ENCODE results near the gene INTS11.
"Not testable (repeated sequence)": the region's sequence is repeated elsewhere in the genome, so short reads cannot be mapped to it uniquely, and the experiment has no call there.

The INTS11 gene

DNA sequence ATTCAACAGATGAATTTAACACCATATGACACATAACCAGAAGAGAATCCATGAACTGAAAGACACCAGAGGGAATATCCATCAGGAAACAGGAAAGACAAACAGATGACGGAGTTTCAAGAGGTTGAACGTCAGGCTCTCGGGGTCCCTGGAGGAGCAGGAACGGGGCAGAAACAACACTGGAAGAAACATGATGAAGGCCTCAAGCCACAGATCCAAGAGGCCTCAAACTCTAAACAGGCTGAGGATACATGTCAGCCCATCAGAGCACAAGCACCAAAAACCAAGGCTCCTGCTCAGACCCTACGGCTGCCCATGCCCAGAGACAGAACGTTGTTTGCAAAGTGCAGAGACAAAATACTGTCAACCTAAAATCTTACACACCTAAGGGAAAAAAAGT lies 7.0 kb downstream of the INTS11 start:
- H3K4me1 ChIP-seq (ENCODE audit: control insufficient read depth, insufficient read depth, low read length) = peaks cover 17% of the 10 kb centered on the region
- ChIA-PET CTCF (no interaction called here), POLR2A (interaction anchor here (1.3 to 1.7 kb wide), 3 partner anchors 8 to 12 kb away, joined by 3 to 7 read pairs (median 4); no protein-coding TSS in a partner anchor)
- peak overlapping the region; percentile 27 for H3K27ac ChIP-seq (ENCODE audit: extremely low read depth, low read depth, low read length)
- no peak; the same call in 1 of the 2 replicates for TF ChIP-seq SCRT1 (tag by site-specific recombination; IDR thresholded peaks at IDR 0.05; ENCODE audit: borderline replicate concordance)
- TF ChIP-seq SCRT2 (tag by site-specific recombination; IDR thresholded peaks at IDR 0.05) = peak; percentile 56; the same call in 1 of the 2 replicates
- TF ChIP-seq GLI2 (tag by site-specific recombination; IDR thresholded peaks at IDR 0.05; ENCODE audit: borderline replicate concordance, low read depth) = no peak
- no peak for TF ChIP-seq ZNF785 (tag by site-specific recombination; IDR thresholded peaks at IDR 0.05)
- no peak for TF ChIP-seq ZNF366 (tag by site-specific recombination; conservative IDR thresholded peaks at IDR 0.05)
- TF ChIP-seq, protein P1, sequence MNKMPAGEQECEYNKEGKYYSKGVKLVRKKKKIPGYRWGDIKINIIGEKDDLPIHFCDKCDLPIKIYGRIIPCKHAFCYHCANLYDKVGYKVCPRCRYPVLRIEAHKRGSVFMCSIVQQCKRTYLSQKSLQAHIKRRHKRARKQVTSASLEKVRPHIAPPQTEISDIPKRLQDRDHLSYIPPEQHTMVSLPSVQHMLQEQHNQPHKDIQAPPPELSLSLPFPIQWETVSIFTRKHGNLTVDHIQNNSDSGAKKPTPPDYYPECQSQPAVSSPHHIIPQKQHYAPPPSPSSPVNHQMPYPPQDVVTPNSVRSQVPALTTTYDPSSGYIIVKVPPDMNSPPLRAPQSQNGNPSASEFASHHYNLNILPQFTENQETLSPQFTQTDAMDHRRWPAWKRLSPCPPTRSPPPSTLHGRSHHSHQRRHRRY (tag by site-specific recombination; IDR thresholded peaks at IDR 0.05) = no peak
- peak; percentile 97 for TF ChIP-seq ZNF558 (tag by site-specific recombination; IDR thresholded peaks at IDR 0.05)
- no peak for TF ChIP-seq ZNF266 (tag by site-specific recombination; IDR thresholded peaks at IDR 0.05; ENCODE audit: low read depth)
- TF ChIP-seq YY2 (tag by site-specific recombination; IDR thresholded peaks at IDR 0.05) = no peak
- no peaks in the 10 kb centered on the region for H3K9me3 ChIP-seq (ENCODE audit: control insufficient read depth, insufficient read depth, low read depth, low read length)
- peaks cover 20 to 81% of the 10 kb centered on the region in 2 experiments for H3K36me3 ChIP-seq (ENCODE audit: control insufficient read depth in 2 of 2, insufficient read depth in 1 of 2, low read length in 2 of 2)
- no peak overlapping the region for H3K4me3 ChIP-seq (ENCODE audit: low read depth, low read length)

DNA sequence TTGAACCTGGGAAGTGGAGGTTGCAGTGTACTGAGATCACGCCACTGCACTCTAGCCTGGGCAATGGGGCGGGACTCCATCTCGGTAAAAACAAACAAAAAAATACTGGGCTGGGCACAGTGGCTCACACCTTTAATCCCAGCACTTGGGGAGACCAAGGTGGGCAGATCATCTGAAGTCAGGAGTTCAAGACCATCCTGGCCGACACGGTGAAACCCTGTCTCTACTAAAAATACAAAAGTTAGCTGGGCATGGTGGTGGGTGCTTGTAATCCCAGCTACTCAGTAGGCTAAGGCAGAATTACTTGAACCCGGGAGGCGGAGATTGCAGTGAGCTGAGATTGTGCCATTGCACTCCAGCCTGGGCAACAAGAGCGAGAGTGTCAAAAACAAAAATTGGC lies 8.3 kb downstream of the INTS11 start:
- CTCF ChIA-PET; H3K9me3 ChIP-seq (ENCODE audit: control insufficient read depth, insufficient read depth, low read depth, low read length); H3K27ac ChIP-seq (ENCODE audit: extremely low read depth, low read depth, low read length); H3K4me3 ChIP-seq (ENCODE audit: low read depth, low read length): not testable (repeated sequence)
- peaks cover 17% of the 10 kb centered on the region for H3K4me1 ChIP-seq (ENCODE audit: control insufficient read depth, insufficient read depth, low read length)
- TF ChIP-seq KLF1 (tag by site-specific recombination; IDR thresholded peaks at IDR 0.05) = peak; percentile 44; the same call in 1 of the 2 replicates
- TF ChIP-seq ZNF600 (tag by site-specific recombination; IDR thresholded peaks at IDR 0.05) = peak; percentile 30; the same call in 1 of the 2 replicates
- POLR2A ChIA-PET = interaction anchor here (1.3 kb wide), 2 partner anchors 9 to 27 kb away, joined by 3 read pairs; no protein-coding TSS in a partner anchor
- peaks cover 20 to 83% of the 10 kb centered on the region in 2 experiments for H3K36me3 ChIP-seq (ENCODE audit: control insufficient read depth in 2 of 2, insufficient read depth in 1 of 2, low read length in 2 of 2)

DNA sequence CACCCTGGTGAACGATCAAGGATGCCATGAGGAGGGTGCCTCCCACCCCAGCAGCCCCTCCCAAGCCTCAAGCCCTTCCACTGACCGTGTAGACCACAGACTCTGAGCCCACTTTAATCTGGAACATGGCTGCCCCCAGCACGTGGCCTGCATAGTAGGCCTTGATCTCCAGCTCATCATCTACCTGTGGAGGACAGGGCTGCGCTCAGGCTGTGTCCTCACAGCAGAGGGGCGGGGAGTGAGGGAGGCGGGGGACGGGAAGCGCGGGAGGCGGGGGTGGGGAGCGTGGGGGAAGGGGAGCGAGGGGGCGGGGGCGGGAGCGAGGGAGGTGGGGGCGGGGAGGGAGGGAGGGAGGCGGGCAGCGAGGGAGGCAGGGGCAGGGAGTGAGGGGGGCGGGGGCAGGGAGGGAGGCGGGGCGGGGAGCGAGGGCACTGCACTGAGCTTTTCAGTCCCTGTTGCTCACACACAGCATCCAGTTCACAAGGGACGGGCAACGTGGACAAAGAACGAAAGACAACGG lies 9.0 kb downstream of the INTS11 start:
- ChIA-PET POLR2A (interaction anchor here (0.5 to 1.3 kb wide), 2 partner anchors 14 to 28 kb away, joined by 3 to 4 read pairs; no protein-coding TSS in a partner anchor), CTCF (no interaction called here)
- Histone ChIP-seq H3K4me1 (ENCODE audit: control insufficient read depth, insufficient read depth, low read length) (peaks cover 17% of the 10 kb centered on the region), H3K36me3 (ENCODE audit: control insufficient read depth in 2 of 2, insufficient read depth in 1 of 2, low read length in 2 of 2) (peaks cover 20 to 83% of the 10 kb centered on the region in 2 experiments), H3K27ac (ENCODE audit: extremely low read depth, low read depth, low read length) (no peak overlapping the region), H3K4me3 (ENCODE audit: low read depth, low read length) (no peak overlapping the region), H3K9me3 (ENCODE audit: control insufficient read depth, insufficient read depth, low read depth, low read length) (no peaks in the 10 kb centered on the region)
- TF ChIP-seq ZNF837 (tag by site-specific recombination; IDR thresholded peaks at IDR 0.05) (no peak), PATZ1 (tag by site-specific recombination; IDR thresholded peaks at IDR 0.05) (no peak), ZNF549 (tag by site-specific recombination; IDR thresholded peaks at IDR 0.05) (no peak), ZNF621 (tag by site-specific recombination; IDR thresholded peaks at IDR 0.05) (no peak), ZNF354C (tag by site-specific recombination; IDR thresholded peaks at IDR 0.05; ENCODE audit: borderline replicate concordance, low read depth) (no peak), ZSCAN30 (tag by site-specific recombination; IDR thresholded peaks at IDR 0.05) (no peak), REPIN1 (tag by site-specific recombination; IDR thresholded peaks at IDR 0.05; ENCODE audit: low read depth) (no peak), ZNF248 (tag by site-specific recombination; IDR thresholded peaks at IDR 0.05) (no peak)

All from HEK293 (cell line).